HCEC 1CT (cell line): Measurements from ENCODE around the gene ZSCAN5C.
"Not testable (repeated sequence)": the region's sequence is repeated elsewhere in the genome, so short reads cannot be mapped to it uniquely, and the experiment has no call there.

ENCODE experiments used
- DNase-seq: peaks from one replicate; pipeline ENCODE4 v3.0.0-alpha.2; 2017

ZSCAN5C gene

DNA sequence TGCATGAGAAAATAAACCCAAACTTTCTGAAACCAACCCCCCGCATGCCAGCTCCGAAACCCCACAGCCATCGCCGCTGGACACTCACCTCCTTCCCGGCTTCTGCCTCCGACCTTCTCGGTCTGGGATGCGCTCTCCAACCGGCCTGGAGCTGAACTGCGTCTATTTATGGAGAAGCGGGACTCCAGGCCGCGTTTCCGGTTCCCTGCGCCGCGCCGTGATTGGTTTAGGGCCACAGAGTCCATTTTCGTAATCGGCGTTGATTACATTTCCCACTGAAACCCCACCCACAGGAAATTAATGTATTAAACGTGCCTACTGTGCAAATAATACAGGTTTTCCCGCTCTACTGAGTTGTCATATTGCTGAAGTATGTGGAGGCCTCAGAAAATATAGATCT is 4.4 kb upstream of the ZSCAN5C start, which contains the start of gene ZSCAN5B:
Gene ZSCAN5B, minus strand, starts transcription at position 138 of the 400 bp plus-strand sequence. CDS start 4,731 bp downstream, outside the sequence.
- DNase-seq: not testable (repeated sequence)

DNA sequence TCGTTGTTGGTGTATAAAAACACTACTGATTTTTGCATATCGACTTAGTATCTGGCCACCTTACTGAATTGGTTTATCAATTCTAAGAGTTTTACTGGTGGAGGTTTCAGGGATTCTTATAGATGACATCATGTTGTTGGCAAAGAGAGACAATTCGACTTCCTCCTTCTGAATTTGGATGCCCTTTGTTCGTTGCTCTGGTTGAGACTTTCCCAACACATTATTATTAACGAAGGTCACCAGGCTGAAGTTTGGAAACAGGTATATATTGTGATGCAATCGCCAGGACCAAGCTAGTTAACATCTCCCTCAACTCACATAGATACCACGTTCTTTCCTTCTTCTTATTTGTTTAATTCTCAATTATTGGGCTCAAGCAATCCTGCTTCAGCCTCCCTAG is 2.4 kb upstream of the ZSCAN5C start:
- DNase-seq: no peak

DNA sequence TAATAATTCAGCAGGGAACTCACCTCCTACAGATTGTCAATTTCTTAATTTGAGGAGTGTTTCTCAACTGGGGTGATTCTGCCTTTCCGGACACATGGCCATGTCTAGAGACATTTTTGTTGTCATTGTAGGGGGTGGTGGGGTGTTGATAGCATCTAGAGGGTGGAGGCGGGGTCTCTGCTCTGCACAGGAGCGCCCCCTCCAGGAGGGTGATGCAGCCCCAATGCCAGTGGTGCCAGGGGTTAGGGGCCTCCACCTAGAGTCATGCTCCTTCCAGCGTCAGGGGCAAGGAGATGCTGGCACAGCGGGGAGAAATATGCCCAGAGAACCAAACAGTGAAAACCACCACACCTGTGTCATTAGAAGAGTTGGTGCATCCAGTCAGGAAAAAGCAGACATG is 5.5 kb downstream of the ZSCAN5C start:
- not testable (repeated sequence) for DNase-seq

DNA sequence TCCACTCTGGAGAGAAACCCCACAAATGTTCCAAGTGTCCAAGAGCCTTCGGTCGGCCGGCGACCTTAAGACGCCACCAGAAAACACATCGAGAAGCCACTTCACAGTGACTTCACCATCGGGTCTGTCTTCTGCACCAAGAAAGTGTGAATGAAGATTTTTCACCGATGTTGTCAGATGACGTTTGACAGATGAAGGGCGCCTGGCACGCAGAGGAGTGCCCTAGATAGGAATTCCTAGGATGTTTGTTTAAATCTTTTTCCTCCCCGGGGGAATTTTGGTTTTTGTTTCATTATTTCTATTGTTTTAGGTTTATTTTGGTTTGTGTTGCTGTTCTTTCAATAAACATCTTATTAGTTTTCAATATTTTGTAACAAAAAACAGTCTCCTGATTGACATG is 7.0 kb downstream of the ZSCAN5C start:
- DNase-seq: no peak

- not testable (repeated sequence) for DNase-seq
Observed at GRCh38 chr19:56210036-56210435, 8.0 kb downstream of the ZSCAN5C start.

- DNase-seq: no peak
Observed at GRCh38 chr19:56211718-56212117, 9.6 kb downstream of the ZSCAN5C start.

GRCh38 chr19:56217039-56217949 is 15.2 kb downstream of the ZSCAN5C start:
- no peak for DNase-seq

- no peak for DNase-seq
Observed at GRCh38 chr19:56218961-56219360, 16.9 kb downstream of the ZSCAN5C start.

DNA sequence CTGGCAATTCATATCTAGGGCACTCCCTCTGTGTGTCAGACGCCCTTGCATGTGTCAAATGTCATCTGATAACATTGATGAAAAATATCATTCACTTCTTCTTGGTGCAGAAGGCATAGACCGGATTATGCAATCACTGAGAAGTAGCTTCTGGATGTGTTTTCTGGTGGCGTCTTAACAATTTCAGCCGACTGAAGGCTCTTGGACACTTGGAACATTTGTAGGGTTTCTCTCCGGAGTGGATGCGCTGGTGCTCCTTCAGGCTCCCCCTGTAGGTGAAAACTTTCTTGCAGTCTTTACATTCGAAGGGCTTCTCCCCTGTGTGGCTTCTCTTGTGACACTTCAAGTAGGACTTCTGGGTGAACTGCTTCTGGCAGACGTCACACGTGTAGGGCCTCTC is 19.4 kb downstream of the ZSCAN5C start:
- DNase-seq: not testable (repeated sequence)

DNA sequence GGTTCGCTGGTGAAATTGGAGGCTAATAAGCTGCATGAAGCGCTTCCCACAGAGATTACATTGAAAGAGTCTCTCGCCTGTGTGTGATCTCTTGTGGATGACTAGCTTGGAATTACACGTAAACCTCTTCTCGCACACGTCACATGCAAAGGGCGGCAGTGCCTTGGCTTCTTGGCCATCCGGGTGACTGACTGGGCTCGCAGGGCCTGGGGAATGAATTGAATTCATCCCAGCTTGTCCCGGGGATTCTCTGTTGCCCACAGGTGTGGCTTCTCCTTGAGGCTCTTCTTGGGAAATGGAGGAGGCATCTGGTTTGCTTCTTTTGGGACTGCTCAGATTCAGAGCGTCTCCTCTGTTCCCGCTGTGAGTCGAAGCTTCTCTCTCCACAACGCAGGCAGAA is 19.8 kb downstream of the ZSCAN5C start:
- no peak for DNase-seq

DNA sequence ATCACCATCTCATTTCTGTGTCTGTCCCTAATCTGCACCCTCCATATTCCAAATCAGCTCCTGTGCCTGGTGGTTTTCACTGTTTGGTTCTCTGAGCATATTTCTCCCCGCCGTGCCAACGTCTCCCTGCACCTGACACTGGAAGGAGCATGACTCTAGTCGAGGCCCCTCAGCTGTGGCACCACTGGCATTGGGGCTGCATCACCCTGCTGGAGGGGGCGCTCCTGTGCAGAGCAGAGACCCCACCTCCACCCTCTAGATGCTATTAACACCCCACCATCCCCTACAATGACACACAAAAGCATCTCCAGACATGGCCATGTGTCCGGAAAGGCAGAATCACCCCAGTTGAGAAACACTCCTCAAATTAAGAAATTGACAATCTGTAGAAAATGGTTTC is 20.8 kb downstream of the ZSCAN5C start:
- DNase-seq: no peak

DNA sequence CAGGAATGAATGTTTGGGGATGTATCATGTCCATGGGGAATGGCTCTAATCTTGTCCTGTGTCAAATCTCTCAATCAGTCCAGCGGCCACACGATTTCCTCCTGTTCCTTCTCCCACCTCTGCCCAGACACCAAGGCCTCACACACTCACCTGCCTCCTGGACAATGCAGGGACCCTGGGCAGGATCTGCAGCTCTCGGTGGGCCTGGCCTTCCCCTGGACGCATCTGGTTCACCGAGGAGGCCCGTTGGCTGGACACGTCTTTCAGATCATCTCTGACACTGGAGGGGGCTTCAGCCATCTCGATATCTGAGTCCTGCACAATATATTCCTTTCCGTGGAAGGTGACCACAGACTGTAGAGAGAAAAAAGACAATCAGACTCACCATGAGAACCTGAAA is 21.4 kb downstream of the ZSCAN5C start:
- DNase-seq: no peak

DNA sequence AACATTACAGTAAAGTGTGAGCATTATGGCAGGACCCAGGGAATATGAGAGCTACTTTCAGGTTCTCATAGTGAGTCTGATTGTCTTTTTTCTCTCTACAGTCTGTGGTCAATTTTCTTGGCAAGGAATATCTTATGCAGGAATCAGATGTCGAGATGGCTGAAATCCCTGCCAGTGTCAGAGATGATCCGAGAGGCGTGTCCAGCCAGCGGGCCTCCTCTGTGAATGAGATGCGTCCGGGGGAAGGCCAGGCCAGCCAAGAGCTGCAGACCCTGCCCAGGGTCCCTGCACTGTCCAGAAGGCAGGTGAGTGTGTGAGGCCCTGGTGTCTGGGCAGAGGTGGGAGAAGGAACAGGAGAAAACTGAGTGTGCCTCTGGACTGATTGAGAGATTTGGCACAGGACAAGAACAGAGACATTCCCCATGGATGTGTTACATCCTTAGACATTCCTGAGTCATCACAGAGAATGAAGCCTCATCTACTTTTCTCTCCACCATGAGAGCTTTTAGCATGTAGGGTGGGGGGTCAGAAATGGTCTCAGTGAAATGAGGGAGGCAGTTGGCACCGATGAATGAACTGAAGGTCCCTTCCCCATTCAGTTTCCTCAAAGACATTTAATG is 43.2 kb downstream of the ZSCAN5C start:
- DNase-seq: peak; percentile 21

- DNase-seq: not testable (repeated sequence)
Observed at GRCh38 chr19:56245764-56246163, 43.7 kb downstream of the ZSCAN5C start.

DNA sequence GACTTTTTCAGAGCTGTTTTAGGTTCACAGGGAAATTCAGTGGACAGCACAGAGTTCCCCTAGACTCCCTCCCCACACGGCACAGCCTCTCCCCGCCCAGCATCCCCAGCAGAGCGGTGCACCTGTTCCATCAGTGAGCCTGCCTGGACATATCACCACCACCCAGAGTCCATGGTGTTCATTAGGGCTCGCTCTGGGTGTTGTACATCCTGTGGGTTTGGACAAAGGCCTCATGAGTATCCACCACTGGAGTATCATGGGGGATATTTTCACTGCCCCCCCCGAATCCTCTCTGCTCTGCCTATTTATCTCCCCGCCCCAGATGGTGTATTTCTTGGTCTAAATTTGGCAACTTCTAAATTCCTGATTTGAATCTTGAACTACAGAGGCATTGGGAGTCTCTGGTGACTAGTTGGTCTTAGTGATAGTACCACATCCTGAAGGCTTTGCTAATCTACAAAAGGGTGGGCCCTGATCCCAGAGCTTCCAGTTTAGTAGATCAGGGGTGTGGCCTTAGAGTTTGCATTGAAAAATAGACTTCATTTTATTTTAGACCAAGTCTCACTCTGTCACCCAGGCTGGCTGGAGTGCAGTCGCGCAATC is 46.8 kb downstream of the ZSCAN5C start:
- not testable (repeated sequence) for DNase-seq

DNA sequence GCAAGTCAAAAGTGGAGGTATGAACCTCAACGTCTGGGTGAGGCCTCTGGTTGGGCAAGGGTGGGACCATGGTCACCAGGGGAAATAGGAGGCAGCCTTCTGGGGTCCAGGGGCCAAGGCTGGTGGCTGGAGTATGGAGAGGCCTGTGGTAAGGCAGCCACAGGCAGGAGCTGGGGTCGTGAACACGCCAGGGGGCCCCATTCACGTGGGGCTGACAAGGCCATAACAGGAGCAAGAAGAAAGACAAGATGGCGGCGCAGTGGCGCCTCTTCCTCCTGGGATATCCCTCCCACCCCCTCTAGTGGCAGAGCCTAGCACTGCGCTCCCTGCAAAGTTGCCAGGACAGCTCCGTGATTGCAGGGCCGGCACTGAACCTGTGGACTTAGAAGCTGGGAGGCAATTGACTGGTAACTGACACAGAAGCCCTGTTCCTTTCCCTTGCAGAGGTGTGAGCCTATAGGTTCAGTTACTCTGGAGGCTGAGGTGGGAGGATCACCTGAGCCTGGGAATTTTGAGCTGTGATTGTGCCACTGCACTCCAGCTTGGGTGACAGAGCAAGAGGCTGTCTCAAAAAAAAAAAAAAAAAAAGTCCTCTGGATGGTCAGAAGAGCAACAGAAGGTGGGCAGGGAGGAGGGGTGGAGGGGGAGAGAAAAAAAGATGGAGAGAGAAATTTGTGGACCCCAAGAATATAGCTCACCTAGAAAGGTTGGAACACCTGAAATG is 50.8 kb downstream of the ZSCAN5C start:
- peak; percentile 4 for DNase-seq

DNA sequence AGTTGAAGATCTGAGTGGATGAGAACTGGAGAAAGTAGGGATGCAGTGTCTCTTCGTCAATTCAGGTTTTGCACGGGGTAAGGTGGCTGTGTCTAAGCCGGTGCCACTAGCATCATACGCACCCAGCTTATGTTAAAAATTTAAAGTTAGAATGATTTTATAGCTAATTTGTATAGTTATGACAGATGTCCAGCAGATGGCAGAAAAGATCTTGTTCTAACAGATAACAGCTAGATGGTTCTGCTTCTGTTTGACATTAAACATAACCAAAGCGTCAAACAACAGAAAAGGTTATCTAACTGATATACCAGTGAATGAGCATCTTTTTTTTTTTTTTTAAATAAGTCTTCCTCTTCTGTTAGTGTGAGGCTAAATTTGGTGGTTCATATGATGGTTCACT is 51.7 kb downstream of the ZSCAN5C start:
- peak; percentile 31 for DNase-seq

- no peak for DNase-seq
Observed at GRCh38 chr19:56258272-56258671, 56.2 kb downstream of the ZSCAN5C start.
